B cell (primary cell): Measurements from ENCODE around the gene ZACN. TPM values are rescaled to one million over a fixed set of nuclear protein-coding genes. Genes with fewer than 3 reads are reported as not detected.

Experiments
- ATAC-seq: fragments of 200-7000 bp; cut with Tn5 transposase; one replicate; pipeline ENCODE4 v1.10.0; 2021; ENCODE audit warnings: low read depth, mild to moderate bottlenecking, moderate number of reproducible peaks, moderate library complexity
- CTCF ChIA-PET: fragments of 350-600 bp; sonication (Branson Sonifier 250); formaldehyde crosslinking; loops from one replicate; lab custom pipeline; 2021; ENCODE audit warnings: antibody characterized with exemption, inconsistent platforms; lab: Charles Lee
- POLR2A ChIA-PET: fragments of 350-600 bp; sonication (Branson Sonifier 250); formaldehyde crosslinking; loops from one replicate; lab custom pipeline; 2021; ENCODE audit warnings: antibody characterized with exemption; lab: Charles Lee
- DNase-seq: peaks from one replicate; pipeline ENCODE4 v3.0.0; 2013
- H2AFZ ChIP-seq: 2 replicates; pipeline ENCODE4 v1.6.1; 2012; ENCODE audit warnings: mild to moderate bottlenecking, low read depth, low read length; ENCODE audit not compliant: insufficient read depth, poor library complexity, severe bottlenecking
- H3K27ac ChIP-seq, 2 donors: 1 replicate in 1 of 2; 2 replicates in 1 of 2; pipeline ENCODE4 v1.5.1; 2012 to 2013; ENCODE audit warnings: low read length in 2 of 2, mild to moderate bottlenecking in 2 of 2, moderate library complexity in 1 of 2
- H3K27me3 ChIP-seq, 4 experiments: fragments of 200-600 bp in 1 of 4; sonication (generic) in 1 of 4; replicated peaks in 1 of 4; 1 replicate in 2 of 4; 2 replicates in 2 of 4; pipeline versions ENCODE4 v1.6.1 to v1.7.0; 2013 to 2016; ENCODE audit warnings: low read length in 3 of 4, mild to moderate bottlenecking in 2 of 4, mixed read lengths in 1 of 4, moderate library complexity in 1 of 4; ENCODE audit not compliant: insufficient read depth in 4 of 4, control insufficient read depth in 3 of 4; ENCODE audit errors: control extremely low read depth in 1 of 4
- H3K36me3 ChIP-seq, 2 experiments: replicated peaks in 1 of 2; 1 replicate in 1 of 2; 2 replicates in 1 of 2; pipeline versions ENCODE4 v1.6.1 to v1.7.1; 2013; ENCODE audit warnings: low read length in 1 of 2; ENCODE audit not compliant: insufficient read depth in 2 of 2, control insufficient read depth in 1 of 2; ENCODE audit errors: control extremely low read depth in 1 of 2, extremely low read depth in 1 of 2
- H3K4me1 ChIP-seq, 2 donors: fragments of 200-600 bp in 1 of 2; sonication (generic) in 1 of 2; 1 replicate in 1 of 2; 2 replicates in 1 of 2; pipeline versions ENCODE4 v1.5.1 to v1.6.1; 2013 to 2017; ENCODE audit warnings: low read length in 2 of 2; ENCODE audit not compliant: control insufficient read depth in 2 of 2, insufficient read depth in 2 of 2
- H3K4me2 ChIP-seq: replicated peaks from 2 replicates; pipeline ENCODE3; 2012; ENCODE audit warnings: mild to moderate bottlenecking, low read depth, low read length; ENCODE audit not compliant: poor library complexity, severe bottlenecking
- H3K4me3 ChIP-seq, 5 experiments: fragments of 200-600 bp in 1 of 5; sonication (generic) in 1 of 5; 1 replicate in 3 of 5; 2 replicates in 2 of 5; pipeline versions ENCODE4 v1.5.1 to v1.7.0; 2011 to 2016; ENCODE audit warnings: low read length in 4 of 5, mild to moderate bottlenecking in 4 of 5, low read depth in 2 of 5, control low read depth in 1 of 5, moderate library complexity in 1 of 5; ENCODE audit not compliant: insufficient read depth in 1 of 5; ENCODE audit errors: control extremely low read depth in 1 of 5, extremely low read depth in 1 of 5
- H3K79me2 ChIP-seq: fragments of 200-600 bp; sonication (generic); one replicate; pipeline ENCODE4 v1.6.0; 2016; ENCODE audit warnings: low read length; ENCODE audit not compliant: control insufficient read depth, insufficient read depth
- H3K9ac ChIP-seq: fragments of 200-600 bp; sonication (generic); 2 replicates; pipeline ENCODE4 v1.6.1; 2017; ENCODE audit warnings: mild to moderate bottlenecking, low read length, moderate library complexity
- H3K9me3 ChIP-seq, 3 donors: one replicate each; pipeline versions ENCODE4 v1.6.1 to v1.7.1; 2013; ENCODE audit warnings: low read length in 2 of 3; ENCODE audit not compliant: control insufficient read depth in 2 of 3, insufficient read depth in 1 of 3; ENCODE audit errors: control extremely low read depth in 1 of 3
- H4K20me1 ChIP-seq: 2 replicates; pipeline ENCODE4 v1.6.0; 2012; ENCODE audit warnings: mild to moderate bottlenecking, low read length; ENCODE audit not compliant: insufficient read depth, control insufficient read depth, poor library complexity, severe bottlenecking
- H3K27ac Mint-ChIP-seq: one replicate; pipeline ENCODE4 v1.8.0; 2021; ENCODE audit warnings: mixed read lengths
- H3K27me3 Mint-ChIP-seq: one replicate; pipeline ENCODE4 v1.8.0; 2021; ENCODE audit warnings: mixed read lengths
- H3K4me1 Mint-ChIP-seq: one replicate; pipeline ENCODE4 v1.8.0; 2021; ENCODE audit warnings: mixed read lengths
- H3K4me3 Mint-ChIP-seq: one replicate; pipeline ENCODE4 v1.8.0; 2021; ENCODE audit warnings: mixed read lengths
- H3K9me3 Mint-ChIP-seq: one replicate; pipeline ENCODE4 v1.8.0; 2022; ENCODE audit warnings: mixed read lengths; ENCODE audit not compliant: insufficient read depth
- CTCF ChIP-seq: fragments of 200-600 bp; IDR thresholded peaks from one replicate; pipeline ENCODE4 v1.8.0; 2022; ENCODE audit warnings: antibody characterized with exemption, mild to moderate bottlenecking
- EZH2 ChIP-seq: IDR thresholded peaks from 2 replicates; pipeline ENCODE4 v1.6.1; 2012; ENCODE audit warnings: borderline replicate concordance, low read depth, mild to moderate bottlenecking, moderate library complexity, low read length; ENCODE audit not compliant: insufficient read depth, poor library complexity, severe bottlenecking
- WGBS: methylation state at CpG from one replicate; pipeline ENCODE4 v1.1.5; 2013; ENCODE audit warnings: missing lambda C conversion rate; ENCODE audit not compliant: insufficient coverage; 5-methylcytosine and 5-hydroxymethylcytosine counted together
- intact Hi-C: fragments of 100-400 bp; cut with micrococcal nuclease; formaldehyde crosslinking; loops from one replicate; pipeline ENCODE4 v1.10.0; 2022
- polyA plus RNA-seq: library from polyadenylated mRNA; depleted of rRNA; stranded (reverse); fragments of >200 nt; gene quantifications from 2 replicates; pipeline ENCODE4 v1.2.3, GENCODE V29; 2012
- small RNA-seq: library from RNA; depleted of rRNA; stranded (forward); fragments of <200 nt; gene quantifications from one replicate; pipeline ENCODE3, GENCODE V24; 2012; ENCODE audit warnings: low replicate concordance, low read depth; ENCODE audit not compliant: insufficient read length
- total RNA-seq, 2 donors: library from RNA; stranded (reverse); fragments of 120-200 nt in 1 of 2; gene quantifications; 1 replicate in 1 of 2; 2 replicates in 1 of 2; pipeline versions ENCODE4 v1.2.3 to v1.2.4, GENCODE V29; 2013 to 2022

The ZACN gene
- total and polyA plus RNA-seq, 2 donors (not counting 1 experiment from before 2014, with no cell fraction given), result 0.37 to 0.45 TPM

GRCh38 chr17:76131692-76132573, 53.0 kb downstream of the ZACN start:
- Histone ChIP-seq H3K9ac (no peak overlapping the region), H3K4me1 (no peaks in the 10 kb centered on the region), H3K79me2 (no peaks in the 10 kb centered on the region), H2AFZ (no peak overlapping the region), H3K4me3 (no peak overlapping the region), H3K36me3 (no peaks in the 10 kb centered on the region), H3K9me3 (no peaks in the 10 kb centered on the region), H3K27ac (no peak overlapping the region), H4K20me1 (no peaks in the 10 kb centered on the region), H3K4me2 (no peak overlapping the region), H3K27me3 (peaks cover 0 to 8% (median 0%) of the 10 kb centered on the region in 4 experiments)
- POLR2A ChIA-PET, result no interaction called here
- ATAC-seq, result no peak
- Mint-ChIP-seq H3K4me1 (peaks cover 2% of the 10 kb centered on the region), H3K27ac (no peak overlapping the region), H3K4me3 (no peak overlapping the region), H3K9me3 (no peaks in the 10 kb centered on the region), H3K27me3 (peaks cover 18% of the 10 kb centered on the region)
- intact Hi-C loops, result no loop called here
- CTCF ChIA-PET, result interaction anchor here (1.8 to 2.4 kb wide), 2 partner anchors 10 to 148 kb away, joined by 4 to 10 read pairs; partner anchors contain the start of gene FOXJ1
- no peak for DNase-seq
- no peak for TF ChIP-seq EZH2
- no peak for TF ChIP-seq CTCF
- WGBS, result 94% methylated on average over 12 of the region's 21 CpGs

Small RNAs within 50 kb of the gene (small RNA-seq; reads per million reads assigned to genes)
- gene MIR6868, result not detected

Other genes starting within 250 kb of the ZACN start
- 107 and 114 TPM in 2 replicates for gene UNC13D, start 234.8 kb upstream of the ZACN start, total RNA-seq
- gene UNC13D, start 234.8 kb upstream of the ZACN start, polyA plus RNA-seq, result 78.2 and 101 TPM in 2 replicates
- gene WBP2, start 223.8 kb upstream of the ZACN start, total RNA-seq, result 132 and 140 TPM in 2 replicates
- gene WBP2, start 223.8 kb upstream of the ZACN start, polyA plus RNA-seq, result 82.0 and 88.6 TPM in 2 replicates
- 5.3 and 6.4 TPM in 2 replicates for gene TRIM47, start 200.6 kb upstream of the ZACN start, total RNA-seq
- gene TRIM47, start 200.6 kb upstream of the ZACN start, polyA plus RNA-seq, result 2.3 and 8.3 TPM in 2 replicates
- 39.2 and 40.7 TPM in 2 replicates for gene TRIM65, start 182.2 kb upstream of the ZACN start, total RNA-seq
- 16.8 and 18.0 TPM in 2 replicates for gene TRIM65, start 182.2 kb upstream of the ZACN start, polyA plus RNA-seq
- 127 and 139 TPM in 2 replicates for gene MRPL38, start 174.3 kb upstream of the ZACN start, total RNA-seq
- 100 and 126 TPM in 2 replicates for gene MRPL38, start 174.3 kb upstream of the ZACN start, polyA plus RNA-seq
- 27.0 and 31.5 TPM in 2 replicates for gene FBF1, start 138.1 kb upstream of the ZACN start, total RNA-seq
- gene FBF1, start 138.1 kb upstream of the ZACN start, polyA plus RNA-seq, result 18.3 and 21.6 TPM in 2 replicates
- 31.2 and 38.8 TPM in 2 replicates for gene ACOX1, start 100.0 kb upstream of the ZACN start, total RNA-seq
- gene ACOX1, start 100.0 kb upstream of the ZACN start, polyA plus RNA-seq, result 6.6 and 7.3 TPM in 2 replicates
- 19.8 and 25.5 TPM in 2 replicates for gene TEN1, start 99.9 kb upstream of the ZACN start, total RNA-seq
- gene TEN1, start 99.9 kb upstream of the ZACN start, polyA plus RNA-seq, result 25.2 and 34.5 TPM in 2 replicates
- gene CDK3, start 78.3 kb upstream of the ZACN start, total RNA-seq, result 13.2 and 15.0 TPM in 2 replicates
- 20.5 and 21.4 TPM in 2 replicates for gene CDK3, start 78.3 kb upstream of the ZACN start, polyA plus RNA-seq
- gene EVPL, start 51.9 kb upstream of the ZACN start, total RNA-seq, result not detected in 2 replicates
- not detected in 2 replicates for gene EVPL, start 51.9 kb upstream of the ZACN start, polyA plus RNA-seq
- 75.4 and 82.3 TPM in 2 replicates for gene SRP68, start 6.7 kb upstream of the ZACN start, total RNA-seq
- 29.6 and 36.3 TPM in 2 replicates for gene SRP68, start 6.7 kb upstream of the ZACN start, polyA plus RNA-seq
- 0.42 TPM in 1 of 2 replicates, not detected in the other for gene GALR2, start 4.4 kb upstream of the ZACN start, total RNA-seq
- 1.2 and 2.0 TPM in 2 replicates for gene GALR2, start 4.4 kb upstream of the ZACN start, polyA plus RNA-seq
- 191 and 194 TPM in 2 replicates for gene EXOC7, start 24.6 kb downstream of the ZACN start, total RNA-seq
- 96.1 and 105 TPM in 2 replicates for gene EXOC7, start 24.6 kb downstream of the ZACN start, polyA plus RNA-seq
- gene FOXJ1, start 62.1 kb downstream of the ZACN start, total RNA-seq, result 0.12 and 0.20 TPM in 2 replicates
- gene FOXJ1, start 62.1 kb downstream of the ZACN start, polyA plus RNA-seq, result 0.53 and 1.0 TPM in 2 replicates
- gene RNF157, start 161.3 kb downstream of the ZACN start, total RNA-seq, result 1.2 and 1.4 TPM in 2 replicates
- gene RNF157, start 161.3 kb downstream of the ZACN start, polyA plus RNA-seq, result 0.54 and 0.84 TPM in 2 replicates
- 78.9 and 84.8 TPM in 2 replicates for gene UBALD2, start 186.2 kb downstream of the ZACN start, total RNA-seq
- gene UBALD2, start 186.2 kb downstream of the ZACN start, polyA plus RNA-seq, result 155 and 252 TPM in 2 replicates
- gene QRICH2, start 229.1 kb downstream of the ZACN start, total RNA-seq, result 4.2 and 4.4 TPM in 2 replicates
- 3.1 and 4.5 TPM in 2 replicates for gene QRICH2, start 229.1 kb downstream of the ZACN start, polyA plus RNA-seq